HG02798 (cell line): ENCODE data around the gene SUPV3L1.

Source experiments
- ATAC-seq: cut with Tn5 transposase; IDR thresholded peaks from one replicate; pipeline ENCODE4 v1.9.1; 2021; ENCODE audit warnings: mild to moderate bottlenecking; ENCODE audit not compliant: unreplicated experiment, poor library complexity

The SUPV3L1 gene

DNA sequence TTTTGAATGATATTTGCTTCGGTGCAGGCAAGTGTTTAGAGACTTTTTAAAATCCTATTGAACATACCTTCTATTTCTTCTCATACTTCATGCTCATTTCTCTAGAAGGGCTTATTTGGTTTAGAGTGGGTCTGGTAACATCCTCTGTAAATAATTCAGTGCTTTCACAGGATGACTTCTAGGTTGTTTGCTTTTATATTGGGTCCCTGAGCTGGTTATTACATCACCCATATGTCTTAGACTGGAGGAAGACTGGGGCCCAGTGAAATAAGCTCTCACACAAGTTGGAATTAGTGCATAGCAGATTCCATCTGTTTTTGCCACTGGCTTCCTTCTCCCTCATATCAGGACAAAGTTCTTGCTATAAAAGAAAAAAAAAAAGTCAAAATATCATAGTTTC lies 6.5 kb downstream of the SUPV3L1 start:
- no peak for ATAC-seq

GRCh38 chr10:69201045-69201444 lies 21.0 kb downstream of the SUPV3L1 start:
- no peak for ATAC-seq

DNA sequence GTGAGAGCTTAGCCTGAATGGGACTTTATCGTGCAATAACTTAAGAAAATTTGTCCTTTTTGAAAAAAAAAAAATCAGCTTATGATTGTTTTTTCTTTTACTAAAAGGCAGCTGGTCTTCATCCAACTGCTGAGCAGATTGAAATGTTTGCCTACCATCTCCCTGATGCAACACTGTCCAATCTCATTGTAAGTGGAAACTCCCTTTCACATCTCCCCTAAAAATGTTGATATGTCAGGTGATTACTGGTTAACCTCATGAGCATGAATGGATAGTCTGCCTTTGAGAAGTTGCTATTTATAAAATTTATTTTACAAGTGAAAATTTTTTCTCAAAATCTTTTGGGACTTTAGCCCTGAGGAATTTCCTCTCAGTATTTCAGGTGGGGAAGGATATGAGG lies 22.3 kb downstream of the SUPV3L1 start:
- ATAC-seq: no peak

- no peak for ATAC-seq
Measured at GRCh38 chr10:69208761-69209160, 28.7 kb downstream of the SUPV3L1 start.

DNA sequence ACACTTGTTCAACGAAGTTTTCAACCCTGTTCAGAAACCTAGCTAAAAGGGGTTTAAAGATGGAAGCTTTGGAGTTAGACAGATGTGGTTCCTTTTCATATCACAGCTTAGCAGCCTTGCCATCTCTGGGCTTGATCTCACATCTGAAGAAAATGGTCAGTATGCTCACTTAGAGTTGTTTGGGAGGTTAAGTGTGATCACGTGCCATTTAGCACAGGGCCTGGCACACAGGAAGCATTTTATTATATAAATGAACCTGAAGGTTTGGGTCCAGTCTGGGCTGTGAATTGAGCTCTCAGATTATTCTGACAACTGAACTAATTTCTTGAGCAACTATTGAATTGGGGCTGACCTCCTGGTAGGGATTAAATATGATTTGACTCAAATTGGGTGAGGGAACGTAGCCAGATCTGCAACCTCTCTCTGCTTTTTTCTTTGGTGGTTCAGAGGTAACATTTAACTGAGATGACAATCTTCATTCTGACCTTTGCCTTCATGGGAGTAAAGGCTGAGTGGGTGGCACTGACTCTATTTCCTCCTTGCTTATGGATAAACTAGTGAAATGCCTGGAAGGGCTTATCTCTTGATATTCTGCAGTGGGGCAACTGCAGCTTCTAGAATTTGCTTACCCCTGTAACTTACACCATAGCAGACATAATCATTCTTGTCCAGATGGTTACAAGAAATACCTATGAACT lies 29.9 kb downstream of the SUPV3L1 start:
- ATAC-seq: no peak

- no peak for ATAC-seq
Measured at GRCh38 chr10:69211104-69211503, 31.1 kb downstream of the SUPV3L1 start.

GRCh38 chr10:69211524-69211923 lies 31.5 kb downstream of the SUPV3L1 start:
- no peak for ATAC-seq

- no peak for ATAC-seq
Measured at GRCh38 chr10:69213591-69214311, 33.7 kb downstream of the SUPV3L1 start.

DNA sequence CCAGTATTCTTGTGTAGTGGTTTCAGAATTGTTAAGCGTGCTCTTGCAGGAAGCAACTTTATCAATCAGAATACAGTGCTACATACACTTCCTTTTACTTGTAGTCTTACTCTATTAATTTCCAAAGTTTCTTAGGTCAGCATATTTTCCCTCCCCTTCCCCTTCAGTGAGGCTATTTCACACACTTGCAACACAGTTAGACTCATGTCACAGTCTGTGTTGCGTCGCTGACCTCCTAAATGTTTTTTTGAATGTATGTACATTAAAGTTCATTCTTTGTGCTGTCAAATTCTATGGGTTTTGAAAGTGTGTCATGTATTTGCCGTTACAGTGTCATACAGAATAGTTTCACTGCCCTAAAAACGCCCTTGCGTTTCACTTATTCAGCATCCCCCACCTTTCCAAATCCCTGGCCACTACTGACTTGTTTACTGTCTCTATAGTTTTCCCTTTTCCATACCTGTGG lies 34.7 kb downstream of the SUPV3L1 start:
- ATAC-seq: no peak

DNA sequence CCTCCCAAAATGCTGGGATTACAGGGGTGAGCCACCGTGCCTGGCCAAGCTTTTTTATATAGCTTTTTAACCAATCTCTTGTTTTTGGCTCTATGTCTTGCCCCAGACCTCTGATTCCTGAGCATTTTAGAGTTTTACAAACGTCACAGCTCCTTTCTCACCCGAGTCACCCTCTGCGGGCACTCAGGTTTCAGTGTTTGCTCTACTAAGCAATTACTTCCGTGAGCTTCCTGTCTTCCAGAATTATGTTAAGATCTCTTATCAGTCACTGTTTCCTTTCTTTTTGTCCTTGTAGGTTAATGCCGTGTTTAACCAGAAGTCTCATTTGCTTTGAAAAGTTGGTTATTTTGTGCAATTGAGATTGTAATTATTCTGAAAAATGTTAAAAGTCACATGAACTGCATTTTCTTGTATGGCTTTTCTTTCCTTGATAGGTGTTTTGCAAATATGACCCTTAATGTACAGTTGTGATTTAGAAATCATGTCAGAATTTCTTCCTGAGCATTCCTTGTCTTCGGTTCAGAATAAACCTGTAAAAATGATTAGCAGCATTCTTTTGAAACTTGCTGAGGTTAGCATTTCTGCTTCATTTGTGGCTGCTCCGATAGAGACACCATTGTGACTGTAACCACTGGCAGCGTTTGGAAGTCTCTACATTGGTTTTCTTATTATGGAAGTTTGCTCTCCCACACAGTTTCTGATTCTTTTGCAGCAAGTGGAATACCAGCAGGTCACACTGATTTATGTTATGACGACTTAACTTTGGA lies 35.6 kb downstream of the SUPV3L1 start:
- ATAC-seq: no peak

GRCh38 chr10:69216577-69217118 lies 36.6 kb downstream of the SUPV3L1 start:
- no peak for ATAC-seq

GRCh38 chr10:69217119-69217754 lies 37.2 kb downstream of the SUPV3L1 start:
- no peak for ATAC-seq

DNA sequence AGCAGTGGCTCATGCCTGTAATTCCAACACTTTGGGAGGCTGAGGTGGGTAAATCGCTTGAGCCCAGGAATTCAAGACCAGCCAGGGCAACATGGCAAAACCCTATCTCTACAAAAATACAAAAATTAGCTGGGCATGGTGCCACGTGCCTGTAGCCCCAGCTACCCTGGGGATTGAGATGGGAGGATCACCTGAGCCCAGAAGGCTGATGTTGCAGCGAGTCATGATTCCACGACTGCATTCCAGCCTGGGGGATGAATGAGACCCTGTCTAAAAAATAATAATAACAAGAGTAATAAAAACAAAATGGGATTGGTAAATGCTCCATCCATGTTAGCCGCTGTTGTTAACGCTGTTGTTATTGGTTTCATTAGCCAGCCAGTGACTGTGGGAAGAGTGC lies 38.8 kb downstream of the SUPV3L1 start:
- ATAC-seq: no peak

- ATAC-seq: no peak
Measured at GRCh38 chr10:69220041-69220451, 40.0 kb downstream of the SUPV3L1 start, which contains the start of gene HKDC1. TSS of gene HKDC1 (plus strand) at chr10:69220332. CDS start at chr10:69220436, 104 bp downstream.

GRCh38 chr10:69220507-69220906 lies 40.5 kb downstream of the SUPV3L1 start:
- no peak for ATAC-seq

DNA sequence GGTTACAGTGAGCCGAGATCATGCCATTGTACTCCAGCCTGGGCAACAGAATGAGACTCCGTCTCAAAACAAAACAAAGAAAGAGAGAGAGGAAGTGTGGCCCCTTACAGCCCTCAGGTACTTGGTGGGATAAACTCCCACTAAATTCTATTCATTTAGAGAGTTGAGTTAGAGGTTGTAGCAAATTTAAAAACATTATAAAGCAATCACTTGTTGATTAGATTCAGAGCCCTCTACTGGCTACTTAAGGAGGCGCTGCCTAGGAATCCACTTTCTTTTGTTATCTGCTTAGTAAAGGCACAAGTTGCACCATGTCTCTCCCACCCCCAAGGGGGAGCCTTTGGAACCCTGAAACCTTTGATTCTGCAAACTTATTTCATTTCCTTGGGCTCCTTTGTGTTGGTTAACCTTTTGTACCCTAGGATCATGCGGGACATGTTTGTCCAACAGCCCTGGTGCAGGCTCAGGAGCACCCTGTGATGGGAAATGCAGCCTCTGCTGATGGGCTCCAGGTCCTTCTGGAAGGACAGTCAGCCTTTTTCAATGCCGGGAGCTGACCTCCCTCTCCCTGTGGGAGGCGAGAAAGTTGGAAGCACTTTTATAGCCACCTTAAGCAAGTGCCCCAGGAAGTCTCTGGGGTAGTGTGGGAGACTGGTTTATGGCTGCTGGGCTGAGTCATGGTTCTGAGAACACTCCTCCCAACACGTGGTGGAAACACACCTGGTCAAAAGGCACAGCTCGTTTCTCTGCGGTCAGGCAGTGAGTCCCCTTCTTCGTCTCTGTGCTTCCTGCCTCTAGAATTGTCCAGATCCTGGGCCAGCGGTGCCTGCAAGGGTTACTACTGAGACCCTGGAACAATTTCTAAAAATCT lies 42.4 kb downstream of the SUPV3L1 start:
- ATAC-seq: peak; percentile 97

DNA sequence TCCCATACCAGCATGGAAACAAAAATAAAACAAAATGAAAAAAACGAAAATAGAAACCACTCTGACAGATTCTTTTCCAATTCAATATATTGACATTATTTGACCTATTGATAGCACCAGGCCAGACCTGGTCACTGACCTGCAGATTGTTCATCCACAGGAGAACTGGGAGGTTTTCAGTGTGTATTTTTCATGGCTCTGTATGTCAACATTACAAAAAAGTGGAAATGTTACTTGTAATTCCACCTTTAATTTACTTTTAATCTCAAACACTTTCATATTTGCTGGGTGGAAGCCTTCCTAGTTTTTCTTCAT lies 43.0 kb downstream of the SUPV3L1 start:
- peak; percentile 10 for ATAC-seq

GRCh38 chr10:69224862-69225657 lies 45.0 kb downstream of the SUPV3L1 start:
- ATAC-seq: no peak

DNA sequence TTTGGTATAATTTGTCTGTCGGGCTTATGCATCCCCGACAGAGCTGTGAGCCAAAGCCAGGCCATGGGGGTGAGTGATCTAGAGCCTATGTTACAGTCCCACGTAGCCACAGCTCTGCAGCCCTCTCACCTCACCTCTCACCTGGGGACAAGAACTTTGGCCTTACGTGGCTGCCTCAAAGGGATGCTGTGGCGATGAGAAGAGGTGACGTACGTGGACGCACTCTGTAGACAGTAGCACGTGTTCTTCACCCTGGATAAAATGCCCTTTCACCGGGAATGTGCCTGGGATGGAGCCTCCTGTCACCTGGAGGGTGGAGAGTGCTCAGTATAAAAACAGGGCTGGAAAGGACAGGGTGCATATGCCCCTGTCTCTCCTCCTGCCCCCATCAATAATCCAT lies 45.6 kb downstream of the SUPV3L1 start:
- ATAC-seq: no peak
